ENCODE results near the gene KCNQ1. TPM values are rescaled to one million over a fixed set of nuclear protein-coding genes. Genes with fewer than 3 reads are reported as not detected.

Gene KCNQ1
- total and polyA plus RNA-seq, 9 of the 15 experiments (the other 6 are each of a cell fraction or from before 2014, with no cell fraction given) = 0.44 TPM; not detected in 8

DNA sequence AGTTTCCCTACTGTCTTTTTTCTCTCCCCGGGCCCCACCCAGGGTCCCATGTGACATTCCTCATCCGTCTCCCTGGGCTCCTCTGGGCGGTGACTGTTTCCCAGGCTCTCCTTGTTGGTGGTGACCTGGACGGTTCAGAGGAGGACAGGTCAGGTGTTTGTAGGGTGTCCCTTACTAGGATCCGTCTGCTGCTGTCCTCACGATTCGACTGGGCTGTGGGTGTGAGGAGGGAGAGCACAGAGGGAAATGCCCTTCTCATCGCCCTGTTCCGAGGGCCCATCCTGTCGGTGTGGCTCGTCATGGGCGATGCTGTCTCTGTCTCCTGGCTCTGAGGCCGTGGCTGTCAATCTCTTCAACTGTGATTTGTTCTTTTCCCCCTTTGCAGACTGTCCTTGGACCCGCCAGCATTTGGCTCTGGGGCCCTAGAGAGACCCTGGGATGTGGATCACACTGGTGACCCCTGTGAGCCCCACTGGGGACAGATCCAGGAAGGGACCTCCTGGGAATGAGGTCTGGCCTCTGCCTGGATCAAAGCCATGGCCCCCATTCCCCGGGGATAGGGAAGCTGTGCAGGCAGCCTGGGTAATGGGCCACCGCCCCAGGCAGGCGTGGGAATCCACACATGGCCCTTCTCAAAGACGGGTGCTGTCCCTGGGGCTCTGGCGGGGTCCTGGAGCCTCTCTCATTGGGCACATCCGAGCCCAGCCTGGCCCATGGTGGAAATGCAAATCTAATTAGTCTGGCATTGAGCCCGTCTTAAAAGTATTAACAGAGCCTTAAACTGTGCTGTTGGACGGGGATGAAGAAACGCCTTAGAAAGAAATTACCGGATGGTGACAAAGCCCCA lies 301.8 kb downstream of the KCNQ1 start (continued):
- TF ChIP-seq HDAC2 (IDR thresholded peaks at IDR 0.05) = no peak

DNA sequence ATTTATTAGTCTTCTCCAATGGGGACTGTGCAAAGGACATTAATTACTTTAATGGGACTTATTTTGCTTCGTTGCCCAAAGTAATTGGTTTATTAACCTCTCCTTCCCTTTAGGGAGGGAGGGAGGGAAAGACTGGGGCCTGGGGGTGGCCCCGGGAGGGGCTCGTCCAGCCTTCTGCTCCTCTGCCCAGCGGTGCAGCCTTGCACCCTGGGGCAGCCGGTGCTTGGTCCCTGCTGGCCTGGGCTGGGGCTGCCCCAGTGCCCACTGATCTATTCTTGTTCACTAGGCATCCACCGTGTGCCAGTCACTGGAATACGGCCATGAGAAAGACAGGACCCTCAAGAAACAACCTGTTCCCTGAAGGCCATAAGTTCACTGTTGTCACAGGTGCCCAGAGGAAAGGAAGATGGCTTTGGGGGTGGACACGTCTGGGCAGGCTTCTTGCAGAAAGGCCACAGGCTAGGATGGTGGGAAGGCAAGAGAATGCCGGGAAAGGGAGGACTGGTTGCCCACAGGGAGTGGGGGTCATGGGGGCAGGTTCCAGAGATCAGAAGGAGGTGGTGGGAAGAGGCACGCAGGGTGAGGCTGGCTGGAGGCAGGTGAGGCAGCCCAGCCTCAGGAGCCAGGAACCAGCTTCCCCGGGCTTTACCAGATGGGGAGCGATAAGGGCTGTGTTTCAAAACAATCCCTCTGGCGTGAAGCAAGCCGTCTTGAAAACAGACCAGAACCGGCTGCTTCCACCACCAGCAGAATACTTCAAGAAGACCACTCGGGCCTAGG lies 302.6 kb downstream of the KCNQ1 start:
- no peaks in the 10 kb centered on the region for H3K36me3 ChIP-seq (ENCODE audit: control insufficient read depth, insufficient read depth, low read length)
- no peaks in the 10 kb centered on the region for H3K27me3 ChIP-seq (ENCODE audit: control insufficient read depth in 2 of 2, insufficient read depth in 2 of 2, low read length in 2 of 2)
- no peak overlapping the region for H3K4me3 ChIP-seq
- H3K9ac ChIP-seq (ENCODE audit: insufficient read depth in 1 of 2, low read depth in 2 of 2, low read length in 2 of 2) = peak overlapping the region; percentile 37 to 80; a peak in 2 of 4 replicates
- in situ Hi-C loops (cut with MboI) = no loop called here
- H3K79me2 ChIP-seq (ENCODE audit: control insufficient read depth, insufficient read depth, low read length) = no peaks in the 10 kb centered on the region
- no peaks in the 10 kb centered on the region for H3K9me3 ChIP-seq (replicated peaks; ENCODE audit: control insufficient read depth, insufficient read depth, low read depth, low read length)
- peak; percentile 75 for ATAC-seq
- intact Hi-C loops (cut with micrococcal nuclease) = no loop called here
- peak; percentile 77 for FAIRE-seq
- H3K4me1 ChIP-seq (replicated peaks in 1 of 2; ENCODE audit: control insufficient read depth in 2 of 2, insufficient read depth in 2 of 2, low read length in 2 of 2) = peaks cover 21 to 51% of the 10 kb centered on the region in 2 experiments; a peak in 4 of 5 replicates
- H4K20me1 ChIP-seq (replicated peaks; ENCODE audit: control insufficient read depth, insufficient read depth, low read length) = no peaks in the 10 kb centered on the region
- H3K27ac ChIP-seq (ENCODE audit: extremely low read depth, low read depth, low read length) = 0 out of 3 replicates have a peak overlapping the region, but pooled peaks have one; percentile 20
- no TSS peak for BruUV-seq (replicated peaks)
- 24% methylated on average over 11 of the region's 16 CpGs for WGBS (ENCODE audit: insufficient coverage, low coverage, missing lambda C conversion rate)
- ChIA-PET CTCF (ENCODE audit: low intra/inter-chr PET ratio) (no interaction called here), POLR2A (interaction anchor here (1.2 to 1.4 kb wide), 2 partner anchors 34 to 47 kb away, joined by 3 to 4 read pairs; partner anchors contain the start of gene KCNQ1OT1)
- H2AFZ ChIP-seq (ENCODE audit: low read depth, low read length) = peak overlapping the region; percentile 70
- no peaks in the 10 kb centered on the region for H3K9me1 ChIP-seq (ENCODE audit: control insufficient read depth, insufficient read depth, low read length)
- DNase-seq (ENCODE audit: extremely low read depth in 1 of 4, low spot score in 3 of 4) = peak; percentile 65 to 79 (median 71)
- peak overlapping the region; percentile 48 for H3K4me2 ChIP-seq (ENCODE audit: insufficient read depth, low read length)
- no peak for TF ChIP-seq ZNF146 (CRISPR knock-in tag; IDR thresholded peaks at IDR 0.05; ENCODE audit: unreplicated experiment)
- TF ChIP-seq ATF2 (CRISPR knock-in tag; IDR thresholded peaks at IDR 0.05) = no peak
- no peak for TF ChIP-seq NFATC3 (IDR thresholded peaks at IDR 0.05)
- TF ChIP-seq ZNF316 (IDR thresholded peaks at IDR 0.05) = no peak
- no peak for TF ChIP-seq ZNF239 (CRISPR knock-in tag; IDR thresholded peaks at IDR 0.05)
- peak; percentile 43; the same call in 1 of the 2 replicates for TF ChIP-seq GATAD2A (IDR thresholded peaks at IDR 0.05)
- no peak for TF ChIP-seq CUX1 (CRISPR knock-in tag; IDR thresholded peaks at IDR 0.05)
- peak; percentile 63 for TF ChIP-seq GATA2 (CRISPR knock-in tag; IDR thresholded peaks at IDR 0.05)
- TF ChIP-seq CEBPB (tag; IDR thresholded peaks at IDR 0.05) = peak; percentile 76
- TF ChIP-seq, protein P1, sequence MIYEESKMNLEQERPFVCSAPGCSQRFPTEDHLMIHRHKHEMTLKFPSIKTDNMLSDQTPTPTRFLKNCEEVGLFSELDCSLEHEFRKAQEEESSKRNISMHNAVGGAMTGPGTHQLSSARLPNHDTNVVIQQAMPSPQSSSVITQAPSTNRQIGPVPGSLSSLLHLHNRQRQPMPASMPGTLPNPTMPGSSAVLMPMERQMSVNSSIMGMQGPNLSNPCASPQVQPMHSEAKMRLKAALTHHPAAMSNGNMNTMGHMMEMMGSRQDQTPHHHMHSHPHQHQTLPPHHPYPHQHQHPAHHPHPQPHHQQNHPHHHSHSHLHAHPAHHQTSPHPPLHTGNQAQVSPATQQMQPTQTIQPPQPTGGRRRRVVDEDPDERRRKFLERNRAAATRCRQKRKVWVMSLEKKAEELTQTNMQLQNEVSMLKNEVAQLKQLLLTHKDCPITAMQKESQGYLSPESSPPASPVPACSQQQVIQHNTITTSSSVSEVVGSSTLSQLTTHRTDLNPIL (CRISPR knock-in tag; IDR thresholded peaks at IDR 0.05) = no peak
